Measurements from ENCODE around the gene TULP1. TPM values are rescaled to one million over a fixed set of nuclear protein-coding genes. Genes with fewer than 3 reads are reported as not detected.

The TULP1 gene
- total RNA-seq, 1 experiment from 2014 or later, result not detected

DNA sequence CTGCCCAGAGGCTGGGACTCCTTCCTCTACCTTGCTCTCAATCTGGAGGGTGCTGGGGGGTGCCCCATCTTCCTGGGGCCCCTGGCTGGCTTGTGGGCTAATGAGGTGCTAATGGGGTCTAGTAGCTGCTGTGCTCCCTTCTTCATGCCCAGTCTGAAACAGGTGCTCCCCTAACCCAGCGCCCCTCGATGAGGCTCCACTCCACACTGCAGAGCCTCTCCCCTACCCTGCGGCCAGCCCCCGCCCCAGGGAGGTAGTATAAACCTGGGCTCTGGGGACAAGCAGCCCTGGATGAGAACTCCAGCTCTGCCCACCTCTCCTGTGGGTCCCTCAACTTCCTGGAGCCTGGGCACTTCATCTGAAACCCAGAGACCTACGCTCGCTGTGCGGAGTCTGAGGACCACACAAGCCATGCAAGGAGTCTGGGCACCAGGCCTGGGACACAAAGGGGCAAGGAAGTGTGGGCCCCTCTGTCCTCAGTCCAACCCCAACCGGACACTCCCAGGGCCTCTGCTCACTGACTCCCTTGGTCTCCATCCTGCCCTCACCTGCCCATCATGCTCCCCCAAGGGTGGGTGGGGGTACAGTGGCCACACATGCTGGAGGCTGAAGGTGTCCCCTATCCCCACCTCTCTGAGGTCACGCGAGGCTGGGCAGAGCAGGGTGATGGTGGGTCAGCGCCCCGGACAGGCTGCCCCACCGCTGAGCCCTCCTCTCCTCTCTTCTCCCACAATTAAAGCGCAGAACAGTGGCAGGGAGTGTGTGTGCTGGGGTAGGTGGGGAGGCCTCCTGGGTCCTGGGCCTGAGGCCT lies 38.4 kb downstream of the TULP1 start:
- BruUV-seq (replicated peaks), result no TSS peak
- no peak overlapping the region for H3K27ac ChIP-seq (ENCODE audit: low read length)
- no peaks in the 10 kb centered on the region for H3K27me3 ChIP-seq (ENCODE audit: low read length)
- peaks cover 36% of the 10 kb centered on the region for H3F3A ChIP-seq (ENCODE audit: low read length, unreplicated experiment)
- DNase-seq, result no peak
- intact Hi-C loops (cut with micrococcal nuclease), result no loop called here
- H3K9me2 ChIP-seq (replicated peaks; ENCODE audit: low read length), result no peaks in the 10 kb centered on the region
- CTCF ChIA-PET, result interaction anchor here (0.6 kb wide), 1 partner anchor 234 kb away, joined by 3 read pairs; no protein-coding TSS in a partner anchor
- H3K79me2 ChIP-seq (ENCODE audit: low read length), result peaks cover 30% of the 10 kb centered on the region
- no peak overlapping the region for H3K9ac ChIP-seq (ENCODE audit: low read length)
- H3K4me2 ChIP-seq (ENCODE audit: low read length), result no peak overlapping the region
- H2AFZ ChIP-seq (ENCODE audit: low read length), result no peak overlapping the region
- H4K20me1 ChIP-seq (ENCODE audit: low read length), result peaks cover 43% of the 10 kb centered on the region
- peaks cover 19% of the 10 kb centered on the region for H3K4me1 ChIP-seq (ENCODE audit: insufficient read depth, low read length)
- no peak for TF ChIP-seq EZH2 (IDR thresholded peaks at IDR 0.05; ENCODE audit: low read length, unreplicated experiment)
- ATAC-seq, result peak; percentile 11; the same call in 1 of the 2 replicates
- H3K9me3 ChIP-seq (ENCODE audit: low read length), result no peaks in the 10 kb centered on the region
- H3K36me3 ChIP-seq (ENCODE audit: low read depth, low read length), result peaks cover 38% of the 10 kb centered on the region
- no peak overlapping the region for H3K4me3 ChIP-seq (ENCODE audit: low read length)
- POLR2A ChIA-PET (ENCODE audit: unreplicated experiment), result interaction anchor here (0.6 kb wide), 1 partner anchor 147 kb away, joined by 5 read pairs; no protein-coding TSS in a partner anchor

- Histone ChIP-seq H3K36me3 (ENCODE audit: low read depth, low read length) (peaks cover 44% of the 10 kb centered on the region), H3K79me2 (ENCODE audit: low read length) (peaks cover 36% of the 10 kb centered on the region), H4K20me1 (ENCODE audit: low read length) (peaks cover 49% of the 10 kb centered on the region), H3K4me1 (ENCODE audit: insufficient read depth, low read length) (peaks cover 19% of the 10 kb centered on the region), H3K9me3 (ENCODE audit: low read length) (no peaks in the 10 kb centered on the region), H3K4me2 (ENCODE audit: low read length) (no peak overlapping the region), H3K9ac (ENCODE audit: low read length) (no peak overlapping the region), H3K9me2 (replicated peaks; ENCODE audit: low read length) (no peaks in the 10 kb centered on the region), H3K4me3 (ENCODE audit: low read length) (no peak overlapping the region), H2AFZ (ENCODE audit: low read length) (no peak overlapping the region), H3K27ac (ENCODE audit: low read length) (no peak overlapping the region), H3F3A (ENCODE audit: low read length, unreplicated experiment) (peaks cover 41% of the 10 kb centered on the region), H3K27me3 (ENCODE audit: low read length) (no peaks in the 10 kb centered on the region)
- CTCF ChIA-PET, result interaction anchor here (0.6 kb wide), 1 partner anchor 233 kb away, joined by 3 read pairs; no protein-coding TSS in a partner anchor
- intact Hi-C loops (cut with micrococcal nuclease), result no loop called here
- DNase-seq (no peak), ATAC-seq (no peak)
- TF ChIP-seq EZH2phosphoT487 (IDR thresholded peaks at IDR 0.05; ENCODE audit: borderline replicate concordance, low read length), result no peak
- TF ChIP-seq CTCF (conservative IDR thresholded peaks at IDR 0.05; ENCODE audit: low read depth, low read length), result no peak
- TF ChIP-seq EZH2 (IDR thresholded peaks at IDR 0.05; ENCODE audit: low read length, unreplicated experiment), result no peak
- POLR2A ChIA-PET (ENCODE audit: unreplicated experiment), result interaction anchor here (0.6 kb wide), 1 partner anchor 146 kb away, joined by 5 read pairs; no protein-coding TSS in a partner anchor
- BruUV-seq (replicated peaks), result no TSS peak
Measured at GRCh38 chr6:35473850-35474130, 38.9 kb downstream of the TULP1 start.

- ChIA-PET CTCF (interaction anchor here (0.6 kb wide), 1 partner anchor 232 kb away, joined by 3 read pairs; no protein-coding TSS in a partner anchor), POLR2A (ENCODE audit: unreplicated experiment) (interaction anchor here (0.6 kb wide), 1 partner anchor 145 kb away, joined by 5 read pairs; no protein-coding TSS in a partner anchor)
- ATAC-seq, result no peak
- H3K4me3 ChIP-seq (ENCODE audit: low read length), result no peak overlapping the region
- H3K4me2 ChIP-seq (ENCODE audit: low read length), result no peak overlapping the region
- H3K27ac ChIP-seq (ENCODE audit: low read length), result no peak overlapping the region
- H2AFZ ChIP-seq (ENCODE audit: low read length), result no peak overlapping the region
- no TSS peak for BruUV-seq (replicated peaks)
- intact Hi-C loops (cut with micrococcal nuclease), result no loop called here
- H4K20me1 ChIP-seq (ENCODE audit: low read length), result peaks cover 52% of the 10 kb centered on the region
- H3K9me3 ChIP-seq (ENCODE audit: low read length), result no peaks in the 10 kb centered on the region
- peaks cover 19% of the 10 kb centered on the region for H3K4me1 ChIP-seq (ENCODE audit: insufficient read depth, low read length)
- DNase-seq, result no peak
- peaks cover 47% of the 10 kb centered on the region for H3K36me3 ChIP-seq (ENCODE audit: low read depth, low read length)
- no peaks in the 10 kb centered on the region for H3K9me2 ChIP-seq (replicated peaks; ENCODE audit: low read length)
- TF ChIP-seq EZH2phosphoT487 (IDR thresholded peaks at IDR 0.05; ENCODE audit: borderline replicate concordance, low read length), result no peak
- no peak for TF ChIP-seq CTCF (conservative IDR thresholded peaks at IDR 0.05; ENCODE audit: low read depth, low read length)
- TF ChIP-seq EZH2 (IDR thresholded peaks at IDR 0.05; ENCODE audit: low read length, unreplicated experiment), result no peak
- H3K9ac ChIP-seq (ENCODE audit: low read length), result no peak overlapping the region
- peaks cover 41% of the 10 kb centered on the region for H3K79me2 ChIP-seq (ENCODE audit: low read length)
- peaks cover 41% of the 10 kb centered on the region for H3F3A ChIP-seq (ENCODE audit: low read length, unreplicated experiment)
- H3K27me3 ChIP-seq (ENCODE audit: low read length), result no peaks in the 10 kb centered on the region
Measured at GRCh38 chr6:35473075-35473849, 39.4 kb downstream of the TULP1 start.
